Measurements from ENCODE around the gene CNTNAP2. TPM values are rescaled to one million over a fixed set of nuclear protein-coding genes. Genes with fewer than 3 reads are reported as not detected.

The CNTNAP2 gene
- total RNA-seq, 3 donors from 2014 or later (not counting 1 experiment from before 2014, with no cell fraction given): 0.18 to 1.1 TPM; not detected in 1

- no peaks in the 10 kb centered on the region for H3K36me3 Mint-ChIP-seq
- ATAC-seq (no peak), DNase-seq (no peak)
- H3K27me3 Mint-ChIP-seq (ENCODE audit: low read depth in 2 of 2): no peaks in the 10 kb centered on the region
- no peak overlapping the region for H3K27ac Mint-ChIP-seq
- Histone ChIP-seq H3K4me3 (ENCODE audit: low read length) (no peak overlapping the region), H3K27ac (ENCODE audit: low read length) (no peak overlapping the region), H3K36me3 (ENCODE audit: control insufficient read depth, insufficient read depth, low read length) (no peaks in the 10 kb centered on the region), H3K4me1 (ENCODE audit: control insufficient read depth, insufficient read depth, low read length) (no peaks in the 10 kb centered on the region), H3K27me3 (ENCODE audit: control insufficient read depth, insufficient read depth, low read length) (no peaks in the 10 kb centered on the region), H3K9me3 (ENCODE audit: control insufficient read depth, insufficient read depth, low read length) (no peaks in the 10 kb centered on the region)
- H3K4me1 Mint-ChIP-seq: no peaks in the 10 kb centered on the region
- no peak overlapping the region for H3K4me3 Mint-ChIP-seq
- intact Hi-C loops (cut with micrococcal nuclease): no loop called here
- TF ChIP-seq CTCF (IDR thresholded peaks at IDR 0.05): no peak
- peaks cover 8 to 12% of the 10 kb centered on the region in 2 donors for H3K9me3 Mint-ChIP-seq
- 90% methylated on average over 1 of the region's 2 CpGs for WGBS (ENCODE audit: insufficient coverage)
Measured at GRCh38 chr7:146862415-146862814, 745.8 kb downstream of the CNTNAP2 start.

- H3K9me3 ChIP-seq (ENCODE audit: control insufficient read depth, insufficient read depth, low read length): no peaks in the 10 kb centered on the region
- no peaks in the 10 kb centered on the region for H3K36me3 ChIP-seq (ENCODE audit: control insufficient read depth, insufficient read depth, low read length)
- no peaks in the 10 kb centered on the region for H3K4me1 ChIP-seq (ENCODE audit: control insufficient read depth, insufficient read depth, low read length)
- no peak for TF ChIP-seq CTCF (IDR thresholded peaks at IDR 0.05)
- Mint-ChIP-seq H3K4me3 (no peak overlapping the region), H3K27me3 (ENCODE audit: low read depth in 2 of 2) (no peaks in the 10 kb centered on the region), H3K27ac (no peak overlapping the region), H3K4me1 (no peaks in the 10 kb centered on the region), H3K36me3 (no peaks in the 10 kb centered on the region), H3K9me3 (peaks cover 8 to 13% of the 10 kb centered on the region in 2 donors)
- ATAC-seq (no peak), DNase-seq (no peak)
- H3K27me3 ChIP-seq (ENCODE audit: control insufficient read depth, insufficient read depth, low read length): no peaks in the 10 kb centered on the region
- no peak overlapping the region for H3K4me3 ChIP-seq (ENCODE audit: low read length)
- 92% methylated on average over 2 of the region's 2 CpGs for WGBS (ENCODE audit: insufficient coverage)
- no peak overlapping the region for H3K27ac ChIP-seq (ENCODE audit: low read length)
- intact Hi-C loops (cut with micrococcal nuclease): no loop called here
Measured at GRCh38 chr7:146864644-146865043, 748.0 kb downstream of the CNTNAP2 start.

- no peak for TF ChIP-seq CTCF (IDR thresholded peaks at IDR 0.05)
- H3K27me3 Mint-ChIP-seq (ENCODE audit: low read depth in 2 of 2): no peaks in the 10 kb centered on the region
- DNase-seq: no peak
- Histone ChIP-seq H3K27ac (ENCODE audit: low read length) (no peak overlapping the region), H3K4me1 (ENCODE audit: control insufficient read depth, insufficient read depth, low read length) (no peaks in the 10 kb centered on the region), H3K27me3 (ENCODE audit: control insufficient read depth, insufficient read depth, low read length) (no peaks in the 10 kb centered on the region), H3K4me3 (ENCODE audit: low read length) (no peak overlapping the region), H3K9me3 (ENCODE audit: control insufficient read depth, insufficient read depth, low read length) (no peaks in the 10 kb centered on the region), H3K36me3 (ENCODE audit: control insufficient read depth, insufficient read depth, low read length) (no peaks in the 10 kb centered on the region)
- intact Hi-C loops (cut with micrococcal nuclease): no loop called here
- H3K36me3 Mint-ChIP-seq: no peaks in the 10 kb centered on the region
- no peak for ATAC-seq
- no peak overlapping the region for H3K4me3 Mint-ChIP-seq
- H3K27ac Mint-ChIP-seq: no peak overlapping the region
- no peaks in the 10 kb centered on the region for H3K4me1 Mint-ChIP-seq
- H3K9me3 Mint-ChIP-seq: peaks cover 9 to 10% of the 10 kb centered on the region in 2 donors
- 87% methylated on average over 2 of the region's 2 CpGs for WGBS (ENCODE audit: insufficient coverage)
Measured at GRCh38 chr7:146865696-146866095, 749.1 kb downstream of the CNTNAP2 start.

GRCh38 chr7:146874722-146875121 lies 758.1 kb downstream of the CNTNAP2 start:
- intact Hi-C loops (cut with micrococcal nuclease): no loop called here
- peaks cover 10% of the 10 kb centered on the region for H3K36me3 Mint-ChIP-seq
- DNase-seq: no peak
- ATAC-seq: no peak
- H3K27me3 ChIP-seq (ENCODE audit: control insufficient read depth, insufficient read depth, low read length): no peaks in the 10 kb centered on the region
- peaks cover 4% of the 10 kb centered on the region for H3K9me3 ChIP-seq (ENCODE audit: control insufficient read depth, insufficient read depth, low read length)
- H3K9me3 Mint-ChIP-seq: peaks cover 10 to 17% of the 10 kb centered on the region in 2 donors
- H3K27ac Mint-ChIP-seq: no peak overlapping the region
- no peak for TF ChIP-seq CTCF (IDR thresholded peaks at IDR 0.05)
- WGBS (ENCODE audit: insufficient coverage): 81% methylated on average over 3 of the region's 4 CpGs
- no peaks in the 10 kb centered on the region for H3K4me1 Mint-ChIP-seq
- H3K4me1 ChIP-seq (ENCODE audit: control insufficient read depth, insufficient read depth, low read length): no peaks in the 10 kb centered on the region
- no peak overlapping the region for H3K27ac ChIP-seq (ENCODE audit: low read length)
- H3K36me3 ChIP-seq (ENCODE audit: control insufficient read depth, insufficient read depth, low read length): no peaks in the 10 kb centered on the region
- H3K4me3 ChIP-seq (ENCODE audit: low read length): no peak overlapping the region
- no peak overlapping the region for H3K4me3 Mint-ChIP-seq
- H3K27me3 Mint-ChIP-seq (ENCODE audit: low read depth in 2 of 2): no peaks in the 10 kb centered on the region

All from natural killer cell (primary cell).